ENCODE data around the gene MPND.

Gene MPND, protein sequence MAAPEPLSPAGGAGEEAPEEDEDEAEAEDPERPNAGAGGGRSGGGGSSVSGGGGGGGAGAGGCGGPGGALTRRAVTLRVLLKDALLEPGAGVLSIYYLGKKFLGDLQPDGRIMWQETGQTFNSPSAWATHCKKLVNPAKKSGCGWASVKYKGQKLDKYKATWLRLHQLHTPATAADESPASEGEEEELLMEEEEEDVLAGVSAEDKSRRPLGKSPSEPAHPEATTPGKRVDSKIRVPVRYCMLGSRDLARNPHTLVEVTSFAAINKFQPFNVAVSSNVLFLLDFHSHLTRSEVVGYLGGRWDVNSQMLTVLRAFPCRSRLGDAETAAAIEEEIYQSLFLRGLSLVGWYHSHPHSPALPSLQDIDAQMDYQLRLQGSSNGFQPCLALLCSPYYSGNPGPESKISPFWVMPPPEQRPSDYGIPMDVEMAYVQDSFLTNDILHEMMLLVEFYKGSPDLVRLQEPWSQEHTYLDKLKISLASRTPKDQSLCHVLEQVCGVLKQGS

DNA sequence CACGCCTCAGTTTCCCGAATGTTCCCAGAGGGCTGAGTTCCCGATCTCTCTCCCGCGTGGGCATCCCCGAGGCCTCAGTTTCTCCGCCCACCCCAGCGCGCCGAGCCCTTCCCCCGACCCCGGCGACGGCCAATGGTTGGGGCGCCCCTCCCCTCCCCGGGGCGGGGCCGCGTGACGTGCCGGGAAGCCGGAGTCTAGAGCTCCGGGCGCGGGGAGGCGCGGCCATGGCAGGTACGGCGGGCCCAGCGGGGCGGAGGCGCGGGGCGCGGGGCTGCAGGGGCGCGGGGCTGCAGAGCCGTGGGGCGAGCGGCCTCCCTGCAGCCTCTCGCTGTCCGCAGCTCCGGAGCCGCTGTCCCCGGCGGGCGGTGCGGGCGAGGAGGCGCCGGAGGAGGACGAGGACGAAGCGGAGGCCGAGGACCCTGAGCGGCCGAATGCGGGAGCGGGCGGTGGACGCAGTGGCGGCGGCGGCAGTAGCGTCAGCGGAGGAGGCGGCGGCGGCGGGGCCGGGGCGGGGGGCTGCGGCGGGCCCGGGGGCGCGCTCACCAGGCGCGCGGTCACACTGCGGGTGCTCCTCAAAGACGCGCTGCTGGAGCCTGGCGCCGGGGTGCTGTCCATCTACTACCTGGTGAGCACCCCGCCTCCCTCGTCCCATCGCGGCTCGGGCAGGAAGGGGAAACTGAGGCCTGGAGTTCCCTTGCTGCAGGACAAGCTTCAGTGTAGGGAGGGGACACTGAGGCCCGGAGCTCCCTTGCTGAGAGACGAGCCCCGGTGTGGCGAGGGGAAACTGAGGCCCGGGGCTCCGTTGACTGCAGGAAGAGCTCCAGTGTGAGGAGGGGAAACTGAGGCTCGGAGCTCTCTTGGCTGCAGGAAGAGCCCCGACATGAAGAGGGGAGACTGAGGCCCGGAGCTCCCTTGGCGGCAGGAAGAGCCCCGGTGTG is at the start of gene MPND:
MPND (plus strand) TSS at position 193 of the 938 bp plus-strand sequence; CDS start at position 225, 32 bp downstream.
- FAIRE-seq = no peak

DNA sequence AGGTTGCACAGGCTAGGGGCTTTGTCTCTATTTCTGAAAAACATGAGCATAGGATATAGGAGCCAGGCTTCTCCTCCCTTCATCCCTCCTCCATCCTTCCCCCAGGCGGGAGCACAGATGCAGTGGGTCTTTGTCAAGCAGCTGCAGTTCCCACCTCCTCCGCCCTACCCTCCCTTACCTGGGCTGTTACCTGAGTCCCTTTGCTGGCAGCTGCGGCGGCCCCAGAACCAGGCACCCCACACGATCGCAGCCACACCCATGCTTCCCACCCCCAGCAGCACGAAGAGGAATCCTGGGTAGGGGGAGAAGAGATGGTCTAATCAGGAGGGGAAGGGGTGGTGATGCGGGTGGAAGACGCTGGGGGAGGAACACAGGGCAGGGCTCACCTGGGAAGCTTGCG is 49.0 kb upstream of the MPND start:
- FAIRE-seq = no peak

DNA sequence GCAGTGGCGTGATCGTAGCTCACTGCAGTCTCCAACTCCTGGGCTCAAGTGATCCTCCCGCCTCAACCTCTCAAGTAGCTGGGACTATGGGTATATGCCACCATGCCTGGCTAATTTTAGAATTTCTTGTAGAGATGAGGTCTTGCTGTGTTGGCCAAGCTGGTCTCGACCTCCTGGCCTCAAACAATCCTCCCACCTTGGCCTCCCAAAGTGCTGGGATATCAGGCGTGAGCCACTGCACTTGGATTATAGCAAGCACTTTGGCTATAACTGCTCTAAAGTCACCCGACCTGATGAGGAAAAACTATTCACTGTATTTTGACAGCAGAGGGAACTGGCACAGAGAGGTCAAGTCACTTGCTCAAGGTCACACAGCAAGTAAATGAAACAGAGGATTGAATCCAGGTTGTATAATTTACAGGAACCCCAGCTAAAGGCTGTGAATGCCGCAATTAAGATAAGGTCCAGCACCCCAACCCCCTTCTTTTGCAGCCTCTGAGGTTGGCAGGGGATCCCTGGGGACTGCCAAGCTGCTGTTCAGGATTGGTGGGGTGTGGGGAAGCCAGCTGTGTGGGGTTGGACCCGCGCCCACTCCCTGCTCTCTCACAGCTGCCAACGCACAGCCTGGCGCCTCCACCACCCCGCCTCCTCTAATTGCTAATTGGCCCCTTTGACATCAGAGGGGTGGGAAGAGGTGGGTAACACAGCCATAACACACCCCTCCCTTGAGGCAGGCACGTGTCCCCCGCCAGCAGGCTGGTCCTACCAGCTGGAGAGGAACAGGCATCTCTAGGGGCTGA is 47.2 kb upstream of the MPND start:
- no peak for FAIRE-seq

DNA sequence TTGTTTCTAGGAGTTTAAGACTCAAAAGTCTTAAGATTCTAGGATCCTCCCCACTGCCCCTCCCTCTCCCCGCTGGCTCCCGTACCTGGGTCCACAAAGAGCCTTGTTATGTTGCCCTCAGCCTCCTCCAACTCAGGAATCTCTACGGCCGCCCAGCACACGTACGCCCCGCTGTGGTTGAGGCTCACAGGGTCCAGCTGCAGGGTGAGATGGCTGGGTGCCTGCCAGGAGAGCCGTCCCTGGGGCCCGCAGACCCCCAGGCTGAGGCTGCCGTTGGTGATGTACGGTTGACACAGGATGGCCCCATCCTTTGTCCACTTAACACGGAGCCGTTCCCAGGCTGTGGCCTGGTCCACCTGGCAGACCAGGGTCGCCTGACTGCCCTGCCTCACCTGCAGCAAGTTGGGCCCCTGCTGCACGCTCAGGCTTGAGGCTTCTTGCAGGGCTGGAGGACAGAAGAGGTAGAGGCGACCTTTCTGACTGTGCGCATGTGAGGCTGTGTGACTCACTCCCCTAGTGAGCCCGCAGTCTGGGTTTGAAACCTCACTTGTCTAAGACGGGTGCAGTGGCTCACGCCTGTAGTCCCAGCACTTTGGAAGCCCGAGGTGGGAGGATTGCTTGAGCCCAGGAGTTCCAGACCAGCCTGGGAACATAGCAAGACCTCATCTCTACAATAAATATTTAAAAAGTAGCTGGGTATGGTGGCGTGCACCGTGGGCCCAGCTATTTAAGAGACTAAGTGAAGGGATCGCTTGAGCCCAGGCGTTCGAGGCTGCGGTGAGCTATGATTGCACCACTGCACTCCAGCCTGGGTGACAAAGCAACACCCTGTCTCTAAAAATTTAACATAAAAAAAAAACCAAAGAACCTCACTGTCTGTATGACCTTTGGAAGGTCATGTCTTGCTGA is 45.2 kb upstream of the MPND start:
- FAIRE-seq = no peak

DNA sequence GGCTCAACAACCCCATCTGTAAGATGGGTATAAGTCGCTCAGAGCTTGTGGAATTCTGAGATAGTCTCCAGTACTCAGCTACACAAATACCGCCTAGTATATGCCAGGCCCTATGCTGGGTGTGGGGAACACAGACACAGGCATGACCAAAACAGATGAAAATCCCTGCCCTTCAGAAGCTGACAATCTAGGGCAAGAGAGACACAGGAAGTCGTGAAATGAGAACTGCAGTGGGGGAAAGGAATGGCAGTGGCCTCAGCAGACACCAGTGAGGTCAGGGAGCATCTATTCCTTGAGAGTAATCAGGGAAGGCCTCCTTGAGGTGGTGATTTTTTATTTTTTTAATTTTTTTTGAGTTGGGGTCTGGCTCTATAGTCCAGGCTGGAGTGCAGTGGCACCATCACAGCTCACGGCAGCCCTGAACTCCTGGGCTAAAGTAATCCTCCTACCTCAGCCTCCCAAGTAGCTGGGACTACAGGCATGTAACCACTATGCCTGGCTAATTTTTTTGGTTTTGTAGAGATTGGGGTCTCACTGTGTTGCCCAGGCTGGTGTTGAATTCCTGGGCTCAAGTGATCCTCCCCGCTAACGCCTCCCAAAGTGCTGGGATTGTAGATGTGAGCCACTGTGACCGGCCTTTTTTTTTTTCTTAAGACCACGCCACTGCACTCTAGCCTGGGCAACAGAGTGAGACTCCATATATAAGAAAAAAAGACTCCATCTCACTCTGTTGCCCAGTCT is 44.4 kb upstream of the MPND start:
- no peak for FAIRE-seq

DNA sequence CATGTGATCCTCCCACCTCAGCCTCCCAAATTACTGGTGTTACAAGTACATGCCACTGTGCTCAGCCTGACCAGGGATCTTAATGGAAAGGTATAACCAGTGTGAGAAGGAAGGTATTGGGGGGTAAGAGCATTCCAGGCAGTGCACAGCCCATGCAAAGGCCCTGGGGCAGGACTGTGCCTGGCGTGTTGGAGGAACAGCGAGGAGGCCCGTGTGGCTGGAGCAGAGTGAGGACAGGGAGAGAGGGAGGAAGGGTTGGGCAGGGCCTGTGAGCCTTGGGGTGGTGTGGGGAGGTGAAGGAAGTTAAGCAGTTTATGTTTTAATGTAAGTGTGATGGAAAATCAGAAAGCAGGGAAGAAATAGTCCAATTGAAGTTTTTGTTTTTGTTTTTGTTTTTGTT is 42.8 kb upstream of the MPND start:
- FAIRE-seq = no peak

DNA sequence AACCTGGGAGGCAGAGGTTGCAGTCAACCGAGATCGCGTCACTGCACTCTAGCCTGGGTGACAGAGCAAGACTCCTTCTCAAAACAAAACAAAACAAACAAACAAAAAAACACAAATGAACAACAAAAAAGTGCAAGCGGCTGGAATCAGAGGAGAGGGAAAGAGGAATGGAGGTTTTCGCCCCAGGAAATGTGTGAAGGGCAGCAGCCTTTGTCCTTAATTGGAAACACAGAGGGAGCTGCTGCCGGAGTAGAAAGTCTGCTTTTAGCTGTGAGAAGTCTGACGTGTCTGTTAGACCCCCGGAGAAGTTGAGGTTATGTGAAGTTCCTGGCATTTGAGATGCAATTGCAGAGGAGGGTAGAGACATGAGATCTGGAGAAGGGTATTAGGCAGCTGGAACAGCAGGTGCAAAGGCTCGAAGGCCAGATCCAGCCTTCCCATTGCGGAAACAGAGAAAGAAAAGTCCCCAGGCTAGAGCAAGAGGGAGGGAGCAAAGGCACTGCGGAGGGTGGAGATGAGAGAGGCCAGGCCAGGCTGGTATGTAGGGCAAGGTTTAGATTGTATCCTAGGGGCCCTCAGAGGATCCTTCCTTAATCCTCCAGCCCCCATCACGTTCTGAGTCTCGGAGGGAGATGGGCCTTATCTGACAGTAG is 41.6 kb upstream of the MPND start:
- peak; percentile 11 for FAIRE-seq

DNA sequence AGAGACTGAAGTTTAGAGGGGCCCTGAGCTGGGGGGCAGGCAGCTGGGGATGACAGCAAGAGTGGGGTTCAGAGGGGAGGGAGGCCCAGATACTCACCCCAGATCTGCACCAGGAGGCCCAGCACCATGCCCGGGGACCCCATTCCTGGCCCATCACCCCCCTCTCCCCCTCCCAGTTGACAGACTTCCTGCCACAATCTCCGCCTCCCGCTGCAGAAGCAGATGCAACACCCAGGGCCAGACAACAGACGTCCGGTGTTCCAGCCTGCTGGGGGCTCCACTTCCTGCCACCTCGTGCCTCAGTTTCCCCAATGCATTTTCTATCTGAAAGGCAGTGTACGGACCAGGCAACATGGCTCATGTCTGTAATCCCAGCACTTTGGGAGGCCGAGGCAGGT is 41.1 kb upstream of the MPND start, which contains the start of gene TMIGD2:
TMIGD2 (minus strand) TSS at position 147 of the 398 bp plus-strand sequence; CDS start at position 143, 4 bp downstream.
- no peak for FAIRE-seq

DNA sequence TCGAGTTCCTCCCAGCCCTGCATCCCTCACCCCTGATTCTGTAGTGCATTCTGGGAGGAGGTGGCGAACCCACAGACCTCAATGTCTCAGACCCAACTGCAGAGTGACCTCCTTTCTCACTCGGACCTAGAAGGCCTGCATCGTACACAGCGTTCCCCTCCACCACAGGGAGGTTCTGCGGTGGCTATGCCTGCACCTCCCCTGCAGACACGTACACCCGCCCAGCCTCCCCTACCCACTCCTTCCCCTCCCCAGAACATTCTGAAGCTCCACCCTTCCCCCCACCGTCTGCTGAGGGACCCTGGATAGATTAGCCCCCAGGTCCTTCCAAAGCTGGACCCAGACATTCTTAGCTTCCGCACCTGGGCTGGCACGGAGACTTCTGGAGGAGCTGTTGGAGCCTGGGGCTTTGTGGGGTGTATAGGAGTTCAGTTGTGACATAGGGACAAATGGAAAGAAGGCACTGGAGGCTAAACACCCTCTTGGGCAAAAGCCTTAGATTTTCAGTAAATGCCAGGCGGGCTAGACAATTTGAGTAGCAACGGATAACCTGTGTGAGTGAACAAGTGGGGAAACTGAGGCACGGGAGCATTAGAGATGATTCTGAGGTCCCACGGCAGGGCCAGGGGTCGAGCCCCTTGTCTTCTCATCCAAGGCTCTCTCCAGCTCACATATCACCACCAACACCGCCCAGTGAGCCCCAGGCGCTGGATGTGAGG is 39.4 kb upstream of the MPND start:
- no peak for FAIRE-seq

DNA sequence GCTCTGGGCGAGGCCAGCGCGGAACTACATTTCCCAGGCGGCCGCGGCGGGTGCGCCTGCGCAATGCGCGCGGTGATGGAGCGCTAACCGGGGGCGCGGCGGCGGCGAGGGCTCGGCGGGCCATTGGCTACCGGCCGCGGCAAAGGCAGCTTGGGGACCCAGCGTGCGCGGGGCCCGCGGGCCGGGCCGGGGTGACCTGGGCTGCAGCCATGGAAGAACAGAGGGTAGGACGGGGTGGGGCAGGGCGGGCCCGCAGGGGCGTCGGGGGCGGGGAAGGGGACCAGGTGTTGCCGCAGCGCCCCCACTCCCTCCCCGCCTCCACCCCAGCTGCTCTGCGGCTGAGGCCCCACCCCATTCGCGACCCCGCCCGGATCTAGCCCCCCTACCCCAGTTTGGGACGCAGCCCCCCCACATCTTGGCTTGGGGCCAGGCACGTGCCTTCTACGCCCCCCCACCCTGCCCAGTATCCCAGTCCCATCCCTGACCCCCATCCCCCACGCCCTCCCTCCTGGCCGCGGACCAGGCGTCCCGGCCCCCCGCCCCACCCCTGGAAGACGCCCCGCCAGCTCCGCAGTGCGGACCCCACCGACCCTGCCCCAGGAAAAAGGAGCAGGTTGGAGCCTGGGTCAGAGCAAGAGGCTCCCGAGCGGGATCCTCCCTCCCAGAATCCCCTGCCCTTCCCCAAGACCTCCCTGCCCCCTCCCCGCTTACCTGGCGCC is 38.7 kb upstream of the MPND start, which contains the start of gene FSD1:
FSD1 (plus strand) TSS at position 61 of the 719 bp plus-strand sequence; CDS start at position 210, 149 bp downstream.
- FAIRE-seq = no peak

DNA sequence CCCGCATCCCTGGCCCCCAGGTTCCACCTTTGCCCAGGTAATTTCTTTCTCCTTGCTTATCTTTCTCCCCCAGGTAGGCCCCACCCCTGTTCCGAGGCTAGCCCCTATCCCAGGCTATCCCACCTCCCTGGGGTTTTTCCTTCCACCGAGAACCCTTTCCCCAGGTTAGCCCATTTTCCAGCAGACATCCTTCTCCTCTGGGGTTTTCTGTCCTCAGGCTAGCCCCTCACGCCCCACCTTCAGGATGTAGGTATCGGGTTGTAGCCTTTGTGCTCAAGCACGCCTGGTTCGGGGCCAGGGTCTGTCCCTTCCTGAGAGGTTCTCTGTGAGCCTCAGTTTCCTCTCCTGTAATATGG is 38.1 kb upstream of the MPND start:
- no peak for FAIRE-seq

DNA sequence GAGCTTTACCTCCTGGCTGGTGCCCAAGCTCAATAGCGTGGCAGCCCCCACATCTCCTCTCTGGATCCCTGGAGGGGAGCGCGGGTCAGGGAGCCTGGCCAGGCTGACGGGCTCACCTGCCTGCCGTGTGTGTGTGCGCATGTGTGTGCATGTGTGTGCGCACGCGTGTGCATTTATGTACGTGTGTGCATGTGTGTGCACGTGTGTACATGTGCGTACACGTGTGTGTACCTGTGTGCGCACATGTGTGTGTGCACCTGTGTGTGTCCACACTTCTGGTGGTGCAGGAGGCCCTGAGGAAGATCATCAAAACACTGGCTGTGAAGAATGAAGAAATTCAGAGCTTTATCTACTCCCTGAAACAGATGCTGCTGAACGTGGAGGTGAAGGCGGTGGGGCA is 37.7 kb upstream of the MPND start:
- FAIRE-seq = no peak

DNA sequence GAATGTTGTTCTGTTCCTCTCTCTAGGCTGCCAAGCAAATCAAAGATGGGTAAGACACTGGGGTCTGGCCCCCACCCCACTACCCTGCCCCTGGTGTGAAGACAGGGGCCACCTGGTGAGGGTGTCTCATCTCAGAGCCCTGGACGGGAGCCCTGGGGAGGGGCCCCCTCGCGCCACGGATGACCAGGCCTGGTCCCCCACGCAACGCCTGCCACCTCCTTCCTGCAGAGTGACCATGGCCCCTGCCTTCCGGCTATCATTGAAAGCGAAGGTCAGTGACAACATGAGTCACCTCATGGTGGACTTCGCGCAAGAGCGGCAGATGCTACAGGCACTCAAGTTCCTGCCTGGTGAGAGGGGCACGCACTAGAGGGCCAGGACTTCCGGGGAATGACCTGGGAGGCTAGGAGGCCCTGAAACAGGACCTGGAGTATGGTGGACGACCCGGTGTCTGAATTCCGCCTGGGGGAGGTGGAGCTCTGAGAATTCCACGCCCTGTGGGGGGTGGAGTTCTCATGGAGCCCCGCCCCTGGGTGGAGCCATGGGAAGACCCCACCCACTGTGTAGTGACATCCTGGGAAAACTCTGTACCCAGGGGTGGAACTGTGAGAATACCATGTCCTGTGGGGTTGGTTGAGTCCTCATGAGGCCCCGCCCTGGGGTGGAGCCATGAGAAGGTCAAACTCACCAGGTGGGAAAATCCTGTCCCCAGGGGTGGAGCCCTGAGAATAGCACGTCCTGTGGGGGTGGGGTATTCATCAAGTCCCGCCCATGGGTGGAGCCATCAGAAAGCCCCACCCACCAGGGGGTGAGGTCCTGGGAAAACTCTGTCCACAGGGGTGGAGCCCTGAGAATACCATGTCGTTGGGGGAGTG is 32.9 kb upstream of the MPND start:
- FAIRE-seq = no peak

DNA sequence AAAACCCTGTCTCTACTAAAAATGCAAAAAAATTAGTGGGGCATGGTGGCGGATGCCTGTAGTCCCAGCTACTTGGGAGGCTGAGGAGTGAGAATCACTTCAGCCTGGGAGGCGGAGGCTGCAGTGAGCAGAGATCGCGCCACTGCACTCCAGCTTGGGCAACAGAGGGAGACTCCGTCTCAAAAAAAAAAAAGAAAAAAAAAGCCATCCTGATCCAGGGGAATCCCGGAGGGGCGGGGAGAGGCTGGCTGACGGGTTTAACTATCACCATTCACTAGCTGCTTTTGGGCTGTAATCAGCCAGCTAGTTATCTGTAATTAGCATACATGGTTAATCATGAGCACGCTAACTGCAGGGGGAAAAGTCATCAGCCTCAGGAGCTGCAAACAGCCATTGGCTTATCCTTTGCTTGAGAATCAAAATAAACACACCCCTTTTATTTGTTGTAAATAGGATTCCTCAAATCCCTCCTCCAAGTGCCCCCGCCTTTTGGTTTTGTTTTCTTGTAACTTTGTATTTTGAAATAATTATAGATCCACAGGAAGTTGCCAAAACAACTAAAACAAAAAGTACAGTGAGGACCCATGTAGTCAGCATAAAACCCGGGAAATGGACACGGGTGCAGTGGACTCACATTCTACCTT is 29.4 kb upstream of the MPND start:
- no peak for FAIRE-seq

DNA sequence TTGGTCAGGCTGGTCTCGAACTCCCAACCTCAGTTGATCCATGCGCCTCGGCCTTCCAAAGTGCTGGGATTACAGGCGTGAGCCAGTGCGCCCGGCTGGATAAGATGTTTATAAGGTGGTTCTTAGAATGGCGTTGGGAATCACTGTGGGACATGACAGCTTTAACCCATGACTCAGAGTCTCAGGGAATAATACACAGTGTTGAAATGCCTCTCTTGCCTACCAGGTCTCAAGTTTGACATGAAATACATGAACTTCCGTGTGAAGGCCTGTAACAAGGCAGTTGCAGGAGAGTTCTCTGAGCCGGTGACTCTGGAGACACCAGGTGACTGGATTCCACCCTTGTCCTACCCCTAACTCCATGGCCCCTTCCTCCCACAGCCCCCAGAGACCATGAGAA is 26.4 kb upstream of the MPND start:
- FAIRE-seq = no peak

DNA sequence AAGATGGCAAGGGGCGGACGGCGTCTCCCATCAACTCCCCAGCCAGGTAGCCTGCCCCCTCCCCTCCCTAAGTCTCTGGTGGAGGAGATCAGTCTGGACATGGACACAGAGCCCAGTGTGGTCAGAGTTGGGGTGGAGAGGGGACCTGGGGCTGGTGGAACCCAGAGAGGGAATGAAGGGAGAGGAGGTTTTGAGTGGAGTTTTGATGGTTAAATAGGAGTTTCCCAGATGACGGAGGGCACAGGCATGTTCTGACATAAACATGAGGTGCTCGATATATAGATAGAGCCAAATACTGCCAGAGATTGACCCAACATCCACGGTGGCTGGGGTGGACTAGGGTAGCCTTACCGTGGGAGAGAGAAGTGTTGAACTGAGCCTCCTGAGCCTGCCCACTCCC is 24.9 kb upstream of the MPND start:
- no peak for FAIRE-seq

DNA sequence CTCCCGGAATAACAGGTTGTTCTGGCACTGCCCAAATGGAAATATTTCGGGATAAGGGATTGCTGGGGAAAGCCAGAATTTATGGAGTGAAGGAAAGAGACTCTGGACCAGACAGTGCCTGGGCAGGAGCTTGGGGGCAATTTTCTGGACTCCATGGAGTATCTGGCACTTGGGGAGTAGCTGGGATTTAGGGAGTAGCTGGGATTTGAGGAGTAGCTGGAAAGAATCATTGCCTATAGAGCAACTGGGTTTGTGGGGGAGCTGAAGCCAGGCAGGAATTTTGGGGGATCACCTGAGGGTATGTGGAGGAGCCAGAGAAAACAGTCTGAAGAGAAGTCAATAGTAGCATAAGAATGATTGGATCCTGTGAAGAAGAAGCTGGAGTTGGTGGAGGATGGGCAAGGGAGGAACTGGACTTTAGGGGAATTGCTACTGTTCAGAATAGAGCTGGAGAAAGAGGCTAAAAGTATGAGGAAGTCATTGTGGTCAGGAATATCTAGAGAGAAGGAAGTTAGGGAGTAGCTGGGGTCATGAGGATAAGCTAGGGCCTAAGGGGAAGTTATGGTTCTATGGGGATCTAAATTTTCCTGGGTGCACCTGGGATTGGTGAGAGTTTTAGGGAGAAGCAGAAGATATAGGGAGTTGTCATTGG is 24.2 kb upstream of the MPND start:
- no peak for FAIRE-seq
